Spleen (tissue), 7 donors: ENCODE data around the gene UQCRC1.

ENCODE experiments used
- CTCF ChIP-seq, 11 experiments: fragments of 200-600 bp in 7 of 11; fragments of 450-650 bp in 4 of 11; sonication (generic) in 4 of 11; IDR thresholded peaks in 8 of 11; conservative IDR thresholded peaks in 3 of 11; 1 replicate in 7 of 11; 2 replicates in 4 of 11; pipeline versions ENCODE4 v1.4.0 to v1.8.0; 2016 to 2021; ENCODE audit warnings: antibody characterized with exemption in 11 of 11, inconsistent platforms in 4 of 11, mild to moderate bottlenecking in 1 of 11
- POLR2AphosphoS5 ChIP-seq, 3 donors: sonication (generic); formaldehyde crosslinking; IDR thresholded peaks; one replicate each; pipeline ENCODE4 v1.5.1; 2017; ENCODE audit warnings: antibody characterized with exemption in 3 of 3
- donor health status: DM: no; HTN: no; CAD: no; lungs with moderate emphysema.
- donor health status: DM: no; HTN: no; CAD: no.
- donor health status: DM: no; HTN: no; CAD: no.

GRCh38 chr3:48552111-48552951, 57.1 kb downstream of the UQCRC1 start:
- no peak for TF ChIP-seq CTCF (IDR thresholded peaks at IDR 0.05 in 8 of 11, conservative IDR thresholded peaks at IDR 0.05 in 3 of 11)
- no peak for TF ChIP-seq POLR2AphosphoS5 (IDR thresholded peaks at IDR 0.05)
